Measurements from ENCODE around the gene FGF2.
"Not testable (repeated sequence)": the region's sequence is repeated elsewhere in the genome, so short reads cannot be mapped to it uniquely, and the experiment has no call there.

Gene FGF2

DNA sequence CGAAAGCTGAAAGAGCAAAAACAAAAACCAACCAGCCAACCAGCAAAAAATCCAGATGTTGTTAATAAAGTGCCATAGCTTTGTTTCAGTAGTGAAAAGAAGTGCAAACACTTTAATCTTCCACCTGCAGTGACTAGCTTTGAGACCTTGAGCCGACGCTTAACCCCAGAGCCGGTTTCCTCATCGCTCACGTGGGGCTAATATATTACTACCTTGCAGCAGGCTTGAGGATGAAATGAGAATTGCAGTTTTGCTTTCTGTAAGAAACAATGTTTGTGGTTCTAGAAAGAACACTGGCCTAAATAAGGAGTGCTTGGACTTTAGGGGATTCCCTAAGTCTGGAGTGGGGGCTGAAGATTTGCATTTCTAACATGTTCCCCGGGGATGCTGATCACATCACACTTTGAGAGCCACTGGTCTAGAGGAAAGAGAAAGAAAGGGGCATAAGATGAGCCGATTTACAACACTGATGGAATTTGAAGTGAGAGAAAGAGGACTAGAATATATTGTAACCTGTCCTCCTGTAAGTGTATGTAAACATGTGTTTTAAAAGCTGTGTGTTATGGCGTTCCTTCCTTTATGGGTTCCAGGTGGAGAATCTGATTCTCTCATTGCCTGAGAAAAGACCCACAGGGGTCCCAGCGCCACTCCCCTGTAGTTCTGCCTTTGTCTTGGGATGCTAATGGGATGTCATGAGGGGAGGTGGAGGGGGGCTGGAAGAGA, 1.4 kb downstream of the FGF2 start:
- peak overlapping the region; percentile 98 for H3K27ac ChIP-seq (ENCODE audit: low read depth, low read length)
- H3K4me3 ChIP-seq (ENCODE audit: low read depth, low read length), result peak overlapping the region; percentile 93
- H3K27me3 ChIP-seq (ENCODE audit: control insufficient read depth, insufficient read depth, low read length), result no peaks in the 10 kb centered on the region; the same call in 1 of the 2 replicates
- no peaks in the 10 kb centered on the region for H3K9me3 ChIP-seq (ENCODE audit: control insufficient read depth, insufficient read depth, low read depth, low read length)
- peak overlapping the region; percentile 99 for H3K9ac ChIP-seq (ENCODE audit: low read length)
- H3K36me3 ChIP-seq (ENCODE audit: control insufficient read depth, insufficient read depth, low read length), result peaks cover 46% of the 10 kb centered on the region
- H3K4me1 ChIP-seq (ENCODE audit: control insufficient read depth, insufficient read depth, low read length), result peaks cover 56% of the 10 kb centered on the region

- Histone ChIP-seq H3K27ac (ENCODE audit: low read depth, low read length) (no peak overlapping the region), H3K36me3 (ENCODE audit: control insufficient read depth, insufficient read depth, low read length) (peaks cover 62% of the 10 kb centered on the region), H3K27me3 (ENCODE audit: control insufficient read depth, insufficient read depth, low read length) (no peaks in the 10 kb centered on the region; the same call in 1 of the 2 replicates), H3K9ac (ENCODE audit: low read length) (peak overlapping the region; percentile 34), H3K4me1 (ENCODE audit: control insufficient read depth, insufficient read depth, low read length) (peaks cover 64% of the 10 kb centered on the region), H3K9me3 (ENCODE audit: control insufficient read depth, insufficient read depth, low read depth, low read length) (no peaks in the 10 kb centered on the region), H3K4me3 (ENCODE audit: low read depth, low read length) (peak overlapping the region; percentile 93)
Measured at GRCh38 chr4:122830426-122831095, 3.9 kb downstream of the FGF2 start.

- peaks cover 73% of the 10 kb centered on the region for H3K36me3 ChIP-seq (ENCODE audit: control insufficient read depth, insufficient read depth, low read length)
Measured at GRCh38 chr4:122831515-122832196, 5.0 kb downstream of the FGF2 start.

GRCh38 chr4:122832732-122833131, 6.1 kb downstream of the FGF2 start:
- Histone ChIP-seq H3K27ac (ENCODE audit: low read depth, low read length) (no peak overlapping the region), H3K9me3 (ENCODE audit: control insufficient read depth, insufficient read depth, low read depth, low read length) (no peaks in the 10 kb centered on the region), H3K27me3 (ENCODE audit: control insufficient read depth, insufficient read depth, low read length) (no peaks in the 10 kb centered on the region; the same call in 1 of the 2 replicates), H3K36me3 (ENCODE audit: control insufficient read depth, insufficient read depth, low read length) (peaks cover 68% of the 10 kb centered on the region), H3K4me1 (ENCODE audit: control insufficient read depth, insufficient read depth, low read length) (peaks cover 65% of the 10 kb centered on the region), H3K9ac (ENCODE audit: low read length) (no peak overlapping the region), H3K4me3 (ENCODE audit: low read depth, low read length) (0 out of 2 replicates have a peak overlapping the region, but pooled peaks have one; percentile 22)

More at GRCh38 chr4:122831515-122832196, 5.0 kb downstream of the FGF2 start:
- peaks cover 65% of the 10 kb centered on the region for H3K4me1 ChIP-seq (ENCODE audit: control insufficient read depth, insufficient read depth, low read length)
- no peak overlapping the region for H3K9ac ChIP-seq (ENCODE audit: low read length)
- peak overlapping the region; percentile 22; the same call in 1 of the 2 replicates for H3K4me3 ChIP-seq (ENCODE audit: low read depth, low read length)
- H3K9me3 ChIP-seq (ENCODE audit: control insufficient read depth, insufficient read depth, low read depth, low read length), result no peaks in the 10 kb centered on the region
- no peak overlapping the region for H3K27ac ChIP-seq (ENCODE audit: low read depth, low read length)
- H3K27me3 ChIP-seq (ENCODE audit: control insufficient read depth, insufficient read depth, low read length), result no peaks in the 10 kb centered on the region; the same call in 1 of the 2 replicates

DNA sequence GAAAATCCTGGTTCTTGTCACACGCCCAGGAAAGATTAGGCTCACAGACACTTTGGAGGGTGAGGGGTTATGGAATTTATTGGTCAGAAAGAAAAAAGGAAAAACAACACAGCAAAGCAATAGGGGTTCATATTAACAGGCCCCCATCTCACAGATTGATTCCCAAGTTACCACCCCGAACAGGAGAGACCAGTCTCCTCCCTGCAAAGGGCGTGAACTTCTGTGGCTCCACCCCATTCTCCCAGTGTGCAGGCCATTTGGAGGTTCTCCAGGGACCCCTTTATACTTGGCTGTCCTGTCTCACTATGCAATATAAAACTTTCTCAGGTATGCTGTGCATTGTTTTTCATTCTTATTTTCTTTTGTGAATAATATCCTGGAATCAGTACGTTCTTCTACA, 7.4 kb downstream of the FGF2 start:
- H3K4me1 ChIP-seq (ENCODE audit: control insufficient read depth, insufficient read depth, low read length), result peaks cover 64% of the 10 kb centered on the region
- H3K27me3 ChIP-seq (ENCODE audit: control insufficient read depth, insufficient read depth, low read length), result no peaks in the 10 kb centered on the region
- no peaks in the 10 kb centered on the region for H3K9me3 ChIP-seq (ENCODE audit: control insufficient read depth, insufficient read depth, low read depth, low read length)
- no peak overlapping the region for H3K9ac ChIP-seq (ENCODE audit: low read length)
- H3K36me3 ChIP-seq (ENCODE audit: control insufficient read depth, insufficient read depth, low read length), result peaks cover 73% of the 10 kb centered on the region
- H3K4me3 ChIP-seq (ENCODE audit: low read depth, low read length), result no peak overlapping the region
- no peak overlapping the region for H3K27ac ChIP-seq (ENCODE audit: low read depth, low read length)

DNA sequence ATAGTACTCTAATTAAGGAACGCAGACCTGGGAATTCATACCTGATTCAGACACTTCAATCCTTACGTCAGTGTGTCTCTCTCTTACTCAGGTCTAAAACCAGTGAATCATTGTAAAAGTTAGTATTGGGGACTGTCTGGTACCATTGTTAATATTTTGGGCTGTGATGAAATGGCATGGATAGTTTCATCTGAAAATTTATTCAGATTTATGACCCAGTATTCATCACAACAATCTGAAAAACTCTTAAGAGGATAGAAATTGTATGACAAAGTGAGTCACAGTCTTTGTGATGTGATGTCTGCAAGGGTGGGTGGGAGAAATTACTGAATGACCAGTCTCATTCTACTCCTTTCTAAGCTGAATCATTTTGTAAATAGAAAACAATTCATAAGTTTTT, 10.3 kb downstream of the FGF2 start:
- H3K27ac ChIP-seq (ENCODE audit: low read depth, low read length), result no peak overlapping the region
- H3K9ac ChIP-seq (ENCODE audit: low read length), result no peak overlapping the region
- no peaks in the 10 kb centered on the region for H3K27me3 ChIP-seq (ENCODE audit: control insufficient read depth, insufficient read depth, low read length)
- no peaks in the 10 kb centered on the region for H3K9me3 ChIP-seq (ENCODE audit: control insufficient read depth, insufficient read depth, low read depth, low read length)
- H3K36me3 ChIP-seq (ENCODE audit: control insufficient read depth, insufficient read depth, low read length), result peaks cover 73% of the 10 kb centered on the region
- H3K4me1 ChIP-seq (ENCODE audit: control insufficient read depth, insufficient read depth, low read length), result peaks cover 50% of the 10 kb centered on the region
- no peak overlapping the region for H3K4me3 ChIP-seq (ENCODE audit: low read depth, low read length)

DNA sequence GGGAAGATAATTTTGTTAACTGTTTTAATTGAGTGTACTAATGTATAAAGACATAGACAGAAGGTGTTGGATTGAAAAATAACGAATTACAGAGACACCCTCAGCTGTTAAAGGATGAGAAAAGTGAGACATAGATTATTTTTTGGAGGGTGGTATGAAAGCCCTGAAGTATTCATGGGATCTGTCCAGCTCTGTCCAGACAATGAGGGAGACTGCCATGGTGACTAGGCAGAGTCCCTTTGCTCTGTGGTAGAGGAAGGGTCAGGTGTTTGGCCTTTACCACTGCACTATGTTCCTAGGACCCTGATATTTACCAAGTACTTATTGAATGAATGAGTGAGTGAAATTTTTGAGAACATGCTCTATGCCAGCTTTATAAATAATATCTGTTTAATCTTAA, 11.4 kb downstream of the FGF2 start:
- Histone ChIP-seq H3K27ac (ENCODE audit: low read depth, low read length) (no peak overlapping the region), H3K9me3 (ENCODE audit: control insufficient read depth, insufficient read depth, low read depth, low read length) (no peaks in the 10 kb centered on the region), H3K4me1 (ENCODE audit: control insufficient read depth, insufficient read depth, low read length) (peaks cover 47% of the 10 kb centered on the region), H3K4me3 (ENCODE audit: low read depth, low read length) (no peak overlapping the region), H3K36me3 (ENCODE audit: control insufficient read depth, insufficient read depth, low read length) (peaks cover 79% of the 10 kb centered on the region), H3K27me3 (ENCODE audit: control insufficient read depth, insufficient read depth, low read length) (no peaks in the 10 kb centered on the region), H3K9ac (ENCODE audit: low read length) (no peak overlapping the region)

- Histone ChIP-seq H3K4me3 (ENCODE audit: low read depth, low read length) (no peak overlapping the region), H3K4me1 (ENCODE audit: control insufficient read depth, insufficient read depth, low read length) (peaks cover 58% of the 10 kb centered on the region), H3K27ac (ENCODE audit: low read depth, low read length) (no peak overlapping the region), H3K36me3 (ENCODE audit: control insufficient read depth, insufficient read depth, low read length) (peaks cover 88% of the 10 kb centered on the region), H3K9me3 (ENCODE audit: control insufficient read depth, insufficient read depth, low read depth, low read length) (no peaks in the 10 kb centered on the region), H3K9ac (ENCODE audit: low read length) (no peak overlapping the region), H3K27me3 (ENCODE audit: control insufficient read depth, insufficient read depth, low read length) (no peaks in the 10 kb centered on the region)
Measured at GRCh38 chr4:122842392-122842791, 15.8 kb downstream of the FGF2 start.

DNA sequence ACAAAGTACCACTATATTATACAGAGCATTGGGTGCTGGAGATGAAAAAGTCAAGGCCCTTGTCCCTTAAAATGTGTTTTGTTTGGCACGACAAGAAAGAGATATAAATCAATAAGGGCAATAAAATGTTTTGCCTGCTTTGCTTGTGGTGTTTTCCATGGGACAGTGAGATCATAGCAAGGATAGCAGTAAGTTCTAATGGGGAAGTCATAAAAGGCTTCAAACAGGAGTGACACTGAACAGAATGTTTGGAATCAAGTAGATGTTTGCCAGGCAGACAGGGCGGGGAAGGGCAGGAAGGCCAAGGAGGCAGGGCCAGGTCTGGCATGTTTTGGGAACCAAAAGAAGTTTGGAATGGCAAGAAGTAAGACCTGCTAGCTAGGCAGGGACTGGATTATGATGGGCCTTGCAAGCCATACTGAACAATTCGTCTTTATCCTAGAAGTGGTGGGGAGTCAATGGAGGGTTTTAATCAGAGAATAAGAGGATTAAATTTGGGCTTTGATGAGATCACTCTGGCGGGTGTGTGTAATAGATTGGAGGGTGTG, 16.4 kb downstream of the FGF2 start:
- Histone ChIP-seq H3K27ac (ENCODE audit: low read depth, low read length) (no peak overlapping the region), H3K36me3 (ENCODE audit: control insufficient read depth, insufficient read depth, low read length) (peaks cover 93% of the 10 kb centered on the region)

DNA sequence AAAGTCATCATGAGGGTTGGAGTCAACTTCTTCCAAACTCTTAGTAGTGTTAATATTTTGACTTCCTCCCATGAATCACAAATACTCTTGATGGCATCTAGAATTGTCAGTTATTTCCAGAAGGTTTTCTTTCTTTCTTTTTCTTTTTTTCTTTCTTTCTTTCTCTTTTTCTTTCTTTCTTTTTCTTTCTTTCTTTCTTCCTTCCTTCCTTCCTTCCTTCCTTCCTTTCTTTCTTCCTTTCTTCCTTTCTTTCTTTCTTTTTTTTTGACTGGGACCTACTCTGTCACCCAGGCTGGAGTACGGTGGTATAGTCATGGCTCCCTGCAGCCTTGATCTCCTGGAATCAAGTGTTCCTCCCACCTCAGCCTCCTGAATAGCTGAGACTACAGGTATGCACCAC, 17.8 kb downstream of the FGF2 start:
- H3K9me3 ChIP-seq (ENCODE audit: control insufficient read depth, insufficient read depth, low read depth, low read length); H3K27ac ChIP-seq (ENCODE audit: low read depth, low read length); H3K27me3 ChIP-seq (ENCODE audit: control insufficient read depth, insufficient read depth, low read length); H3K4me3 ChIP-seq (ENCODE audit: low read depth, low read length); H3K9ac ChIP-seq (ENCODE audit: low read length): not testable (repeated sequence)
- Histone ChIP-seq H3K36me3 (ENCODE audit: control insufficient read depth, insufficient read depth, low read length) (peaks cover 90% of the 10 kb centered on the region), H3K4me1 (ENCODE audit: control insufficient read depth, insufficient read depth, low read length) (peaks cover 58% of the 10 kb centered on the region)

More for the DNA sequence above, 16.4 kb downstream of the FGF2 start:
- peaks cover 59% of the 10 kb centered on the region for H3K4me1 ChIP-seq (ENCODE audit: control insufficient read depth, insufficient read depth, low read length)
- H3K9ac ChIP-seq (ENCODE audit: low read length), result no peak overlapping the region
- H3K4me3 ChIP-seq (ENCODE audit: low read depth, low read length), result no peak overlapping the region
- no peaks in the 10 kb centered on the region for H3K9me3 ChIP-seq (ENCODE audit: control insufficient read depth, insufficient read depth, low read depth, low read length)
- H3K27me3 ChIP-seq (ENCODE audit: control insufficient read depth, insufficient read depth, low read length), result no peaks in the 10 kb centered on the region
